Stimulated activated CD4-positive, alpha-beta T cell treated with anti-CD3 and anti-CD28 coated beads, Interleukin-1b, Interleukin-23, amount 100 ng/mL, for 1 hour (primary cell): ENCODE measurements around the gene TMEM147.
A peak's percentile ranks its signal among the peaks of the same experiment; 100 is the strongest.

Experiments used
- DNase-seq, 2 donors: peaks; one replicate each; pipeline ENCODE4 v3.0.0-alpha.2; 2020; ENCODE audit warnings: low read depth in 2 of 2

The TMEM147 gene

DNA sequence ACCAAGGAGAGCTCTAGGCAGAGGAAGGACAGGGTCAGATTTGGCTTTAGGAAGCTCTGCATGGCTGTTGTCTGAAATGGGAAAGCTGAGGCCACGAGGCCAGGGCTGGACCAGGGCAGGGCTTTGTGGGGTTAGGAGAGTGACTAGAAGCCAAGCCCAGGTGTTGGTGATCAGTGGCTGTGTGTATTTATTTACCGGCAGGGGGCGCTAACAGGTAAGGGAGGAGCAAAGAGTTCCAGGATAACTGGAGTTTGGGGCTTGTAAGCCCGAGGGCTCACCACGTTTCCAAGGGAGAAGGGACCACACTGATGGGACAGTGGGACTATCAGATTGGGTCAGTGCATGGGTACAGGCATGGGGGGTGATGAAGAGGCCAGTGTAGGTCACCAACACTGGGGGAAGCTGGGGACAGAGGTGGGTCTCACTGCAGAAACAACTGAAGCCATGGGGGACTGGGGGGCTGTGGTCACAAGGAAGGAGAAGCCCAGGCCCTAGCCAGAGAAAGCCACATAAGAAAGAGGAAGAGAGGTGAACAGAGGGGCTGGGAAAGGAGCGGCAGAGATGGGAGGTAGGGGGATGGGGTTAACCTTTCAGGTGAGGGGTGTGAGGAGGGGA lies 3.9 kb downstream of the TMEM147 start:
- DNase-seq = no peak

DNA sequence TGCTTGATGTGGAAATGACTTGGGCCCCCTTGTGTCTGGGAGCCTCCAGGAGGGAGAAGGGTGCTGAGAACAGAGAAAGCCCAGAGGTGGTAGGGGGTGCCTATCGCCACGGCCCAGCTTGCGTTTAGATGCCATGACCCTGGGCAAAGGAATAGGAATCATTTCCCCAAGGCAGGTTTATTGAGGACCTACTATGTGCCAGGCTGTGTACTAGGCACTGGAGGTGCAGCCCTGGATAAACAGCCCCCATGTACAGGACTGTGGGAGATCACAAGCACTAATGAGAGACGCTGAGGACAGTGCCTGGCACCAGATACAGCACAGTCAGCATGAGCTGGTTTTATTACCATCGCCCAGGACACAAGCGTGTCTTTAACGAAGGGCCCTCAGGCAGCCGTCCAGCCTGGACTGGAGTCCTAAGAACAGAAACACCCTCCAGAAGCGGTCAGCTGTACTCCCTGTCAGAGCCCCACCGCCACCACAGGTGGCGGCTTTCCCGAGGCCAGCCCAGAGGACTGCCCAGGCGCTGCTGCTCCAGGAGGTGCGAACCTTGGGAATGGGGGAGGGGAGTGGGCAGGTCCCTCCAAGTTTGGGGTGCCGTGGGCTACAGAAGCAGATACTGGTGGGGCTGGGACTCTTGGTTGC lies 4.6 kb downstream of the TMEM147 start:
- DNase-seq = no peak

DNA sequence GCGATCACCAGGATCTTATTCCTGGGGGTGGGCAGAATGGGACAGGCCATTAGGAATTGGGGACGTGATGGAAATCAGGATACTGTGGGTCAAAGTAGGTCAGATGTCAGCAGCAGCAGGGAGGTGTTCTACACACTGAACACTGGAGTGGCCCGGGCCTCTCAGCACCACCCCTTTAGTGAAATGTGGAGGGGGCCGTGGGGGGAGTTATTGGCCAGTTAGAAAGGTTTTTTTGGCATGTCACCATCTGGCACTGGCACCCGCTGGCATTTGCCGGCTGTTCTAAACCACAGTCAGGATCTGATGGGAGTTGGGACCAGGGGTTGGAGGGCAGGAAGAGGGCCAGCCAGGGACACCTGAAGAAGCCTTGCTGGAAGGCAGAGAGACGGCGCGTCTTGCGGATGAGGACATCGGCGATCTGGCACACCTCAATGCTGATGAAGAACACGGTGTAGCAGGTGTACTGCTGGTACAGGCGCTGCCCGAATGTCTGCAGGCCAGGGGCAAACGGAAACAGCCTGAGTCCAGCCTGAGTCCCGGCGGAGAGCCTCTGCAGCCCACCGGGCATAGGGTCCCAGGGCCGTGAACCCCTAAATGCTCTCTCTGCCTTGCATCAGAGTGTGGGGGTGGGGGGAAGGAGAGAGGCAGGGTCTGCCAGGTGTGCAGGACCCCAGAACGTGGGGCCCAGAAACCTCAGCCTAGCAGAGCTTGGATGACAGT lies 5.8 kb downstream of the TMEM147 start:
- no peak for DNase-seq

DNA sequence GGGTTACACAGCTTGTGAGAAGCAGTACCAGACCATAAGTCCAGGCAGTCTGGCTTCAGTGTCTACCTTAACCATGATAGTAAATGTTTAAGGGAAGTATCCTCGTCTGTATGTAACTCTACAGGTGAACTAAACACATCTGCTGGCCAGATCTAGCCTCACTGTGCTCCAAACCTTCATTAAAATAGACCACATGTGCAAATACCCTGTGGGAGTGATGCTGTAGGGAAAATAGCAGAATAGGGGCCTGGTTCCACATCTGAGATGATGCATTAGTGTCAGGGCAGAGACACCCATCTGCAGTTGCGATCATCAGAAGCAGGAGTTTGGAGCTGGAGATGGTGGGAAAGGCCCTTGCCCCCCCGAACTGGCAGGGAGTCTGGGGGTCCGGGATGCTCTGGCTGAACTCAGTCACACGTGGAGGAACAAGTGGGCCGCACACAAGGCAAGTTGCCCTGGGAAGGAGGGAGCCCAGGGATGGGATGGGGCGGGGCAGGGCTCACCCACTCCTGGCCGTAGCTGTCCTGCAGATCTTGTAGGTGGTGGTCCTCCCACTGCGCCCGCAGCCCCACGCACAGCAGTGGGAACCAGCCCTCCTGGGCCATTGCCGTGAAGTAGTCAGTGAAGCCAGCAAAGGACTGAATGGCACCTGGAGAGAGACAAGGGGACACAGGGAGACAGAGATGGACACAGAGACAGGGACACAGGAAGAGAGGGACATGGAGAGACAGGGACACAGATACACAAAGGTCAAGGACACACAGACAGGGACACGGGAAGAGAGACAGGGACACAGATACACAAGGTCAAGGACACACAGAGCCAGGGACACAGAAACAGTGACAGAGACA lies 7.3 kb downstream of the TMEM147 start:
- no peak for DNase-seq

DNA sequence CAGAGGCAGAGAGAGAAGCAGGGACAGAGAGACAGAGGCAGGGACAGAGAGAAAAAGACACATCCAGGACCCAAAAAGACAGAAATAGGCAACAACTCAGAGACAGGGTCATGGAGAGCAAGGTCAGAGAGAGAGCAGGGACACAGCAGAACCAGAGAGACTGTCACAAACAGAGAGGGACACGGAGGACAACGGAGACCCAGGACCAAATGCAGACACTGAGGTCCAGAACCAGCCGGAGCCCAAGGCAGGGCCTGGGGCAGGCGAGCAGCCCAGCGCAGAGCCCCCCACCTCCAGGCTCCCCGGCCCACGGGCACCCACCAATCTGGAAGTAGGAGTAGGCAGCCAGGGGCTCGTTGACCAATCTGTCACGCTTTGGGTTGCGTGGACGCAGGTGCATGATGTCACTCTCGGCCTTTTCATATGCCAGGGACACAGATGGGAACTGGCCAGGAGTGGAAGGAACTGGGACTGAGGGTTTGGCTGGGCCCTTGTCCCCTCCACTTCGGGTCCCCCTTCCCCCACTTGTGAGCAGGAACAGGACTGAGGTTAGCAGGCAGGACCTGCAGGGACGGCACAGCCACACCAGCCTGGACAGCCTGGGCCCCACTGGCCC lies 8.1 kb downstream of the TMEM147 start:
- no peak for DNase-seq

DNA sequence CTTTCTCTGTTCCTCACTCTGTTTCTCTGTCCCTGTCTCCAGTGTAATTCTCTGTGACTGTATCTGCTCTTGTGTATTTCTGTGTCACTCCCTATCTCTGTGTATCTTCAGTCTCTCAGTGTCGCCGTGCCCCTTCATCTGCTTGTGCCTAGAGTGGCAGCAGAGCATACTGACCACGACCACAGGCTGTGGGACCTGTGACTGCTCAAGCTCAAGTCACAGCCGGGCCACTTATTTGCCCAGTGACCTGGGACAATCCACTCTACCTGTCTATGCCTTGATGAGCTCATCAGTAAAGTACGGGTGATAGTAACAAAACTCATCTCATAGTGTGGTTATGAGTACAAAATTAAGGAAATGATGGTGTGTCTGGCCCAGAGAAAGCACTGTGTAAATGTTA lies 8.7 kb downstream of the TMEM147 start:
- no peak for DNase-seq

DNA sequence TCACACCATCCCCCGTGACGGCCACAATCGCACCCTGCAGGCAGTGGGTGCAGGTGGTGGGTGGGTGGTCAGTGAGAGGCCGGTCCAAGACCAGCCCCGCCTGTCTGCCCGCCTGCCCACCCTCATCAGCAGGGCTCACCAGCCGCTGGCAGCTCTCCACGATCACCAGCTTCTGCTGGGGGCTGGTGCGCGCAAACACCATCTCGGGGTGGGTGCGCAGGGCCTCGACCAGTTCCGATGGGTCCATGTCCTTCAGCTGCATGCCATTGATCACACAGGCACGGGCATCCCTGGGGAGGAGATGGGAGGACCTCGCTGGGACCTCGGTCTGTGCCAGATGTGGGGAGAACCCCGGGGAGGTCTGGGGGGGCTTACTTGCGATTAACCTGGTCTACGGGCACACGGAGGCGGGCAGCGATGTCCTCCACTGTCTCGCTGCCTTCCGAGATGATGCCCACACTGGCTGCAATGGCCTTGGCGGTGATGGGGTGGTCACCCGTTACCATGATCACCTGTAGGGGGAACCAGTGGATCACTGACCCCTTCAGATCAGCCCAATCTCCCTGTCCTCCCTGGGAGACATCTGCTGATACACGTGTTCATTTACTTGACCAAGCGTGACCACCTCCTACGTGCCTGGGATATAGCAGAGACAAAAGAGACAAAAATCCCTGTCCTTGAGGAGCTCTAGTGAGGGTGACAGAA lies 10.0 kb downstream of the TMEM147 start:
- DNase-seq = no peak

DNA sequence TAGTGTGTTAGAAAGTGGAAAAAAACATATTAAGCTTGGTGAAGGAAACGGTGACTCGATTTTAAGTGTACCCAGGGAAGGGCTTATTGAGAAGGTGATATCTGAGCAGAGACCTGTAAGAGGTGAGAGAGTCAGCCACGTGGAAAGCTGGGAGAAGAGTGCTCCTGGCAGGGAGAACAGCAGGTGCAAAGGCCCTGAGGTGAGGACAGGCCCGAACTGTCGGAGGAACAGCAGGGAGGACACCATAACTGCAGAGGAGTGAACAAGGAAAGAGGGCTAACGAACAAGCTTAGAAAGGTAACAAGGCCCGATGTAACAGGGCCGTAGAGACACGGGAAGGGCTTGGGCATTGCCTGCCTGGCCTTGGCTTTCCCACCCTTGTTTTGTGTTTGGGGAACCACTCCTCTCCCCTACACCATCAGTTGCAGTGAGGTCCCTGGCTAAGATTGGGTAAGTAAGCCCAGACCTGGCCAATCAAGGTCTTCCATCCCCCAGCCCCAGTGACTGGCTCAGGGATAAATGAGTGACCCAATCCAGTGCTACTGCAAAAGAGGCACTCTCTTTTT lies 10.7 kb downstream of the TMEM147 start:
- DNase-seq = no peak

DNA sequence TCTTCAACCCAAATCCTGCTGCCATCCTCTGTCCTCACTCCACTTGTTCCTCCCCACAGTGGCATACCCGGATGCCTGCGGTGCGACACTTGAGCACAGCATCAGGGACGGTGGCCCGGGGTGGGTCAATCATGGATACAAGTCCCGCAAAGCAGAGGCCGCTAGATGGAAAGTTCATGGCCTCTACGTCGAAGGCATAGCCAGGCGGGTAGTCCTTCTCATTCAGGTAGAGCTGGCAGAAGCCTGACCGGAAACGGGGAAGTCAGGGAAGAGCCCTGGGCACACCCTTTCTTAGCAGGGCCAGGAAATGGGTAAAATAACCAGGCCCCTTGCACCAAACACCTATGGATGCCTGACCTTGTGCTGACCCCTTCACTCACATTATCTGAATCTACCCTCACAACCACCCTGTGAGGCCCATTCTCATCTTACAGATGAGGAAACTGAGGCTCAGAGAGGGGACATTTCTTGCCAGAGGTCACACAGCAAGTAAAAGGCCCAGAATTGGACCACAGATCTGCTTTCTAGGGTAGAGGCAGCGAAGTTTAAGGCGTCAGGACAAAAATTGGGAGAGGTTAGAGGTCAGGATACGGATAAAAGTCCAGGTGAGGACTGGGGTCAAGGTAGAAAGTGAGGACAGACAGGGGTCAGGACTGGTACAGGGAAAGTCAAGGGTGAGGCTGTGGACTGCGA lies 11.6 kb downstream of the TMEM147 start:
- no peak for DNase-seq

DNA sequence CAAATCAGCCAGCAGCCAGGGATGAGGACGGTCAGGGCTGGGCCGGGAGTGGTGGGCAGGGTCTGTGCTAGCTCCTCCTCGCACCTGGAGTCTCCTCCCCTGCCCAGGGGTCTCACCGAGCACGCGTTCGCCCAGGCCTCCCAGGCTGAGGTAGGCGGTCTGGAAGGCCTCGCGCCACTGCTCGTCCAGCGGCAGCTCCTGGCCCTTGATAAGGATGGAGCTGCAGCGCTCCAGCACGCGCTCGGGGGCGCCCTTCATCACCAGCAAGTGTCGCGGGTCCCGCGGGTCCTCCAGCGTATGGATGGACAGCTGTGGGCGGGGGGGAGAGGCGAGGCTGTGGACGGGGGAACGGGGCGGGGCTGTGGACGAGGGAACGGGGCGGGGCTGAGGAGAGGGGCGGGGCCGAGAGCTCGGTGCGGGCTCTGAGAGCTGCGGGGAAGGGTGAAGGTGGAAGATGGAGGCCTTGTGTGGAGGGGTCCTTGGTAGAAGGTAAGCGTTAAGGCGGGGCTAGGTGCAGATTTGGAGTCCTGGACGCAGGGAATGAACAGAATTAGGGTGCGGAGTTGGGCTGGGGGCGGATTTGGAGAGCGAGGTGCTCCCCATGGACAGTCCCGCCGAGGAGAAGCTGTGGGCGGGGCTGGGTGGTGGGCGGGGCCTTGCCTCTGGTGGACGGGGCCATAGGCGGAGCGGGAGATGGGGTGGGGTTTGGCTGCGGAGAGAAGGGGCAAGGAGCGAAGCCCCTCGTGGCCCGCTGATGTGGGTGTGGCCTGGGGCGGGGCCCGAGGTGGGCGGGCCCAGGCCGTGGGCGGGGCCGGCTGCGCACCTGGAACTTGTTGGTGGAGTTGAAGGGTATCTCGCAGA lies 12.3 kb downstream of the TMEM147 start:
- DNase-seq = peak in 1 of 2 donors; percentile 38

DNA sequence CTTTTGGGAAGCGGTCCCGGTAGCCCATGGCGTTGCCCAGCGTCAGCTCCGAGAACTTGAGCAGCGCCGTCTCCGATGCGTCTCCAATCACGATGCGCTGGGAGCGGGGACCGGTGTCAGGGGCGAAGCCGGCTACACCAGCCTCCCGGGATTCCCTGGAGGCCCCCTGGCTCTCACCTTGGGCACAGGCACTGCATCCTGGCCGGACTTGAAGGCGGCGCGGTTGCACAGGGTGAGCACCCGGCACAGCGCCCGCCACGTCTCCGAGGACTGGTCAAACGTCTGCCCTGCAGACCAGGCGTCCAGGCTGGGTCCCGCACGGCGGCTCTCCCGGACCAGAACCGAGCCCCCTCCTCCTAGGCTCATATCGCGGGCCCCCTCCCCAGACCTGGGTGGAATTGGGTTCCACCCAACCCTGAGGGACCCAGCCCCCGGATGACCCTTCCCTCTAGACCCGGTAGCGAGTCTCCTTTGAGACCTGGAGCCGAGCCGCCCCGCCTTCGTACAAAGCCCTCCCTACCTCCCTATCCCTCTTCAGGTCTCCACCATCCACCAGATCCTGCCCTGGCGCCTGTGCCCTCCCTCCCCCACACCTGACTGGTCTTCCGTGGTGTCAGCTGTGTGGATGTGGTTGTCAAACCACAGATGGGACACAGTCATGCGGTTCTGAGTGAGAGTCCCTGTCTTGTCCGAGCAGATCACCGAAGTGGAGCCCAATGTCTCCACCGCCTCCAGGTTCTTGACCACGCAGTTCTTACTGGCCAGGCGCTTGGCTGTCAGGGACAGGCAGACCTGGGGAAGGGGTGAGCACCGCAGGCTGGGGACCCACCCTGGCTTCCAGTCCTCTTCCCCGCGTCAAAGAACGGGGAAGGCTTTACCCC lies 13.2 kb downstream of the TMEM147 start:
- DNase-seq = no peak

DNA sequence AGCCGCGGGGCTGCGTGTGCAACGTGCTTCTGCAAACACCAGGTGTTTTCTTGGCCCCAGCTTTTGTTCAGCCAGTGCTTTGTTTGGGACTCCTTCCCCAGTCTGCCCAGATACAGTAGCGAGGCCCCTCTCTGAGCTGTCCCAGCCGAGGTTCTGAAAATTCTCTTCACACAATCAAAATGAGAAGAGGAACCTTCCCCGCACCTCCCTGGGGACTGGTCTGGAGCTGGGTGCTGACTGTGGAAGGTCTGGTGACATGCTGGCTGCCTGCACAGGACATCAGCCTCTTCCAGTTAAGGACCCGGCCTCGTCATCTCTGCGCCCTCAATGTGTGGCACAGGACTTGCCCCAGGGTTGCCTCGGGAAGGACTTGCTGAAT lies 13.8 kb downstream of the TMEM147 start:
- DNase-seq = no peak

DNA sequence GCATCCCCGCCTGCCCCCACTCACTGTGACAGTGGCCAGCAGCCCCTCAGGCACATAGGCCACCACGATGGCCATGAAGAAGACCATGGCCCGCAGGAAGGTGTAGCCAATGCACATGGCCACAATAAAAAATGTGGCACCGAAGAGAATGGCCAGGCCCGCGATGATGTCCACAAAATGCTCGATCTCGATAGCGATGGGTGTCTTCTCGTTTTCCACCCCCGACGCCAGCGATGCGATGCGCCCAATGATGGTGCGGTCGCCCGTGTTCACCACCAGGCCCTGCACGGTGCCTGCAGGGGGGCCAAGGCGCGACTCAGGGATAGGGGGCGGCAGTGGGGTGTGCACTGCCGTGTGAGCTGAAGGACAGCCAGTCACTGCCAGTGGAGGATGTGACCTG lies 14.4 kb downstream of the TMEM147 start:
- DNase-seq = no peak

DNA sequence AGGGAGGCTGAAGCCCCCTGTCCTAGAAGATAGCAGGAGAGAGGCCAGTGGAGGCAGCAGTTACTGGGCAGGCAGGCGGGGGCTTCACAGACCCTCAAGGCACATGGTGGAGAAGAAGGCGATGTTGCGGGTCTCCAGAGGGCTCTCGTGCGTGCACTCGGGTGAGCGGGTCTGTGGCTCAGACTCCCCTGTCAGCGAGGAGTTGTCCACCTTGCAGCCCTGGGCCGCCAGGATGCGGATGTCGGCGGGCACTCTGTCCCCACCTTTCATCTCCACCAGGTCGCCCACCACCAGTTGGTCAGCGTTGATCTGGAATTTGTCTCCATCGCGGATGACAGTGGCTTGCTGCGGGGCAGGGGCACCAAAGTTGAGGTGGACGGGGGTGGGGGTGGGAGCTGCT lies 14.8 kb downstream of the TMEM147 start:
- DNase-seq = no peak

DNA sequence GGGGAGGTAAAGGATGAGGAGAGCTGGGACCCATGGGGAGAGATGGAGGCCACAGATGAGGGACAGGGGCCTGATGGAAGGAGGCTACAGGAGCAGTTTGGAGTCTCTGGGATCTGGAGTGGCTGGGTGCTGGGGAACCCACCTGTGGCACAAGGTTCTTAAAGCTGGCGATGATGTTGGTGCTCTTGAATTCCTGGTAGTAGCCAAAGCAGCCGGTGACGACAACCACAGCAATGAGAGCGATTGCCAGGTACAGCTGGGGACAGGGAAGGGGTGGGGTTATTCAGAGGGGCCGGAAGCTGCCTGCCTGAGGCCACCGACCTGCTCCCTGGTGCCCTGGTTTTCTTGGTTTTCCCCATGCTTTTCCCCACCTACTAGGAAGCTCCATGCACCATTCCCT lies 15.3 kb downstream of the TMEM147 start:
- DNase-seq = no peak

DNA sequence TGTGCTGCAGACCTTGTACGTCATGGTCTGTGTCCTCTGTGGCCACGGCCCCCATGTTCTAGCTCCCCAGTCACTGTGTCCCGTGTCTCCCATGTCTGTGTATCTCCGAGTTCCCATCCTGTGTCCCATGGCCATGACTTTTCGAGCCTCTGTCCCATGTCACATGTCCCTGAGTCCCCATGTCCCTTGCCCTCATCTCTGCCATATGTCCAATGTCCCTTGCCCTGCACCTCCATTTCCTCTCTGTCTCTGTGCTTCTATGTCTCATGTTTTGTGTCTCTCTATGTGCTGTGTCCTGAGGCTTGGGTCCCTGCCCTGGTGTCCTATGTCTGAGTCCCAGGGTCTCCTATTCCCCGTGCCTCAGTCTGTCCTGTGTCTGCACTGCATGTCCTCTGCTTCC lies 16.0 kb downstream of the TMEM147 start:
- no peak for DNase-seq

DNA sequence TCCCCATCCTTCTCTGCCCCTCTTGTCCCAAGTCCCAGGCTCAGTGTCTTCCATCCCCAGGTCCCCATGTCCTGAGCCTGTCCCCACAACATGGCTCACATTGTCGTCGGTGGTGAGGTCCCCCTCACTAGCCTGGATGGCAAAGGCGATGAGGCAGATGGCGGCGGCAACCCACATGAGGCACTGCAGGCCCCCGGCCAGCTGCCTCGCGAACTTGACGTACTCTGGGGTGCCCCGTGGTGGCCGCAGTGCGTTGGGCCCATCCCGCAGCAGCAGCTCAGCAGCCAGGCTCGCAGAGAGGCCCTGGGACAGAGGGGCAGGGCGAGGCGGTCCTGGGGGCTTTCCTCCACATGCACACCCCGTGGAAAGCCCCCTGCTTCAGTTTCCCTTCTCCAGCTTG lies 16.9 kb downstream of the TMEM147 start:
- no peak for DNase-seq

DNA sequence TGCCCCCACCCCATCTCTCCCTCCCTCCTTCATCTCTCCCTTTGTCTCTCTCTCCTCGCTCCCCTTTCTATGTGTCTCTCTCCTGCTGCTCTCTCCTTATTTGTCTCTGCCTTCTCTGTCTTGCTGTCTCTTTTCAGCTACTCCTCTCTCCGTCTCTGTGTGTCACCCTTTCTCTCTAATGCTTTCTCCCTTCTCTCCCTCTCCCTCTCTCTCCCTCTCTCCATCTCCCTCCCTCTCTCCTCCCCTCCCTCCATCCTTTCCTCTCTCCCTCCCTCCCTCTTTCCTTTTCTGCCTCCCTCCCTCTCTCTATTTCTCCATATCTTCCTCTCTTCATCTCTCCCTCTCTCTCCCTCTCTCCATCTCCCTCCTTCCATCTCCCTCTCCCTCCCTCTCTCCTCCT lies 17.4 kb downstream of the TMEM147 start:
- no peak for DNase-seq
